SH-SY5Y (cell line): Measurements from ENCODE around the gene AKAP7.

Experiments
- GATA2 ChIP-seq: IDR thresholded peaks from 2 replicates; pipeline ENCODE4 v1.6.1; 2011; ENCODE audit warnings: mild to moderate bottlenecking, low read depth, low read length
- GATA3 ChIP-seq: IDR thresholded peaks from 2 replicates; pipeline ENCODE4 v1.6.1; 2011; ENCODE audit warnings: low read depth, mild to moderate bottlenecking, low read length, moderate library complexity

GRCh38 chr6:131117878-131118277 is 17.4 kb upstream of the AKAP7 start:
- no peak for TF ChIP-seq GATA2
- TF ChIP-seq GATA3, result no peak
